CD4-positive, alpha-beta T cell treated with Interleukin-4 for 1 hour (primary cell): Measurements from ENCODE around the gene FXYD7.
"Not testable (repeated sequence)": the region's sequence is repeated elsewhere in the genome, so short reads cannot be mapped to it uniquely, and the experiment has no call there.

ENCODE experiments used
- DNase-seq, 2 donors: peaks; one replicate each; pipeline ENCODE4 v3.0.0-alpha.2; 2020 to 2022

Gene FXYD7

DNA sequence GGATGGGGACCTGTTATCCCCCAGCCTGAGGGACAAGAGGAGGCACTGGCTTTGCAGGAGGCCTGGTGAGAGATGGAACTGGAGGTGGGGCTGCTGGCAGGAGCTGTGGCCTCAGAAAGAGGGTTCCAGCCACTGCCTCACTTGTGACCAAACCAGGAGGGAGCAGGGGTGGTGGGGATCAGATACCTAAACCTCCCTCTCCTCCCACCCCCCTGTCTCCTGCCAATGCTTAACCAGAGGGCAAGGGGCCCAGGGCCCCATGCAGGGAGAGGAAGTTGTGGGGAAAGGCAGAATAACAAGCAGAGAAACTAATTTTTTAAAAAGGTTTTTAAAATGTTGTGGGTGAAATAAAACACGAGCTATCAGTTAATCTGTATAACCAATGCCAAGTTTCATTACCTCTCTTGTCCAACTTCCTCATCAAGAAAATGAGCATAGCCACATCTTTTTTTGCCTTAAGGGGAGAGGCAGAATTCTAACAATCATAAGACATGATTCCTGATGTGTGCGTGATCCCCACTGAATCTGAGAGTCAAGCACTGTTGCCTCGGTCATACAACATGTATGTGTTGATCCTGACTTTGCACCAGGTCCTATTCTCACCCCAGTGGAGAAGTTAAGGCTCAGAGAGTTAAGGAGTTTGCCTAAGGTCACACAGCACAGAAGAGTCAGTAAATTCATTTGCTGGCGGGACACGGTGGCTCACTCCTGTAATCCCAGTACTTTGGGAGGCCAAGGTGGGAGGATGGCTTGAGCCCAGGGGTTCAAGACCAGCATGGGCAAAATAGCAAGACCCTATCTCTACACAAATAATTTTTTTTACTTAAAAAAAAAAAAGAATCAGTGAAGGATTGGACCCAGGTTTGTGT is 24.4 kb downstream of the FXYD7 start:
- no peak for DNase-seq

DNA sequence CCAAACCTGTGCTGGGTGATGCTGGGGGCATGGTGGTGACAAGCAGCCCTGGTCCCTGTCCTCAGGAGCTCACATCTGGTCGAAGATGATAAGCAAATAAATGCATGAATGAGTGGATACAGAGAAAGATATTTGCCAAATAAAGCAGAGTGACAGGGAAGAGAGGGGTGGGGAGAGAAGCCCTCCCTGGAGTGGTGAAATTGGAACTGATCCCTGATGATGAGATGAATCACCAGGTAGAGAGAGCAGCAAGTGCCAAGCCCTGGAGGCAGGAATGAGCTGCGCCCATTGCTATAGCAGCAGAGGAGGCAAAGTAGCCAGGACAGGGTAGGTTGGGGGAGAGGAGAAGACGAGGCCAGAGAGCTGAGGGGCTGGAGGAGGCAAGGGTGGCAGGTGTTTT is 25.1 kb downstream of the FXYD7 start:
- no peak for DNase-seq

DNA sequence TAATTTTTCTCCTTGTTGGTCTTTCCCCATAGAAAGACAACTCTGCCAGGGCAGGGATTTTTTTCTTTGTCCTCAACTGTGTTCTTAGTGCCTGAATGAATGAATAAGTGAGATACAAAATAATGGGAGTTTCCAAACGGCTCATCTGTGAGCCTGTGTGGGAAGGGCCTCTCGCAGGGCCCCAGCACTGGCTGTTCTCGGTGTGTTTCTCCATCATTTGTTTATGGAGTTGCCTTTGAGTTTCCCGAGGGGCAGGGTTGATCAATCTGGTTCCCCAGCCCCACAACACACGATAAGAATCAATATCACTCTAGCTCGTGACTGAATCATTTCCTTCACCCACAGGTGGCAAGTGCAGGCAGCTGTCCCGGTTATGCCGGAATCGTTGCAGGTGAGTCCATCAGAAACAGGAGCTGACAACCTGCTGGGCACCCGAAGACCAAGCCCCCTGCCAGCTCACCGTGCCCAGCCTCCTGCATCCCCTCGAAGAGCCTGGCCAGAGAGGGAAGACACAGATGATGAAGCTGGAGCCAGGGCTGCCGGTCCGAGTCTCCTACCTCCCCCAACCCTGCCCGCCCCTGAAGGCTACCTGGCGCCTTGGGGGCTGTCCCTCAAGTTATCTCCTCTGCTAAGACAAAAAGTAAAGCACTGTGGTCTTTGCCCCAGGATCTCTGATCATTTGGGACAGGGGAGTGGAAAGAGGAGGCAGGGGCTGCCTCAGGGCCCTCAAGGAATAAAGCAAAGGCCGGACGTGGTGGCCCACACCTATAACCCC is 26.4 kb downstream of the FXYD7 start:
- no peak for DNase-seq

DNA sequence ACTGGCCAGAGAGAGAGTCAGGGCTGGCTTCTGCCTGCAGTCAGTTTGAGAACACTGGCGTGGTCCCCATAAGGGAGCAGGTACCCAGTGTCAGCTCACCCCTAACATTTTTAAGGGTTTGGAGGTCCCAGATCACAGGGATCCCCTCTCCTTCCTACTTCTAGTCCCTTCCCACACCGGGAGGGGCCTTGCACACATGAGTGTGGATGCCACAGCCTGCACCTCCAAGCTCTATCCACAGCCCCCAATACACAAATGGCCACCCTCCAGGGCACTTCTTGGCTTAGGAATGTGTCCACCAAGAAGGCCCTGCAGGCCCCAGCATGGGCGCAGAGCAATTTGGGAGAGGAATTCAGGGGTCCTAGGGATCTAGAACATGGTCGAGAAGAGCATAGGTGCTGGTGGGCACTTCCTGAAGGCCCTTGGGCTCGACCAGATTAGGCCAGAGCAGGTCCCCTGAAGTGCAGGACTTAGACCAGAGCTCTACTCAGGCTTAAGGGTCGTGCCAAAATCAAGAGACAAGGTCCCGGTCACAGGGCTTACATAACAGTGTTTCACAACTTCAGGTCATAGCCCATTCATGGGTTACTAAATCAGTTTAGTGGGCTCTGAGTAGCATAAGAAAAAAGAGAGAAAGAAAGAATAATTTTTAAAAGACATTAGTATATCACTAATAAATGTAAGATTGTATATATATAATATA is 27.5 kb downstream of the FXYD7 start:
- DNase-seq = no peak

DNA sequence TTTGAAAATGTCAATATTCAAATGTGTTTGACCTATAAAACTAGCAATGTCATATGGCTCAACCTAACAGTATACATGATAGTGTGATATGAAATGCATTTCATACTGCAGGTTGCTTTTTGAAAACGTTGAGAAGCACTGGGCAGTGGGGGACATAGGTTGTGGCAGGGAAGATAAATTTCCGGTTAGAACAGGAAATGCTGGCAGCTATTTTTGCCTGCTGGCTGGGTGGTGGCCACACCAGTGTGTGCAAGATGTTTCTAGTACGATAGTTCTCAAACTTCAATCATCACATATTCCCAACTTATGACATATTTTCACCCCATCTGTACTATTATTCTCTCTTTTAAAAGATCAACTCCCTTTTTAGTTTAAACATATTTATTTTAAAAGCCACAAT is 28.7 kb downstream of the FXYD7 start:
- peak in 1 of 2 donors; percentile 18 for DNase-seq

DNA sequence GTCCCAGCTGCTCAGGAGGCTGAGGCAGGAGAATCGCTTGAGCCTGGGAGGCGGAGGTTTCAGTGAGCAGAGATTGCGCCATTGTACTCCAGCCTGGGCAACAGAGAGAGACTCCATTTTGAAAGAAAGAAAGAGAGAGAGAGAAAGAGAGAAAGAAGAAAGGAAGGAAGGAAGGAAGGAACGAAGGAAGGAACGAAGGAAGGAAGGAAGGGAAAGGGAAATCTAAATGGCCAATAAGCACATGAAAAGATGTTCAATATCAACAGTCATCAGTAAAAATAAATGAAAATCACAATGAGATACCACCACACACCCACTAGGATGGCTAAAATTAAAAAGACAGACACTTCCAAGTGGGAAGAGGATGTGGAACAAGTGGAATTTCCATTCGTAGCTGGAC is 31.2 kb downstream of the FXYD7 start:
- DNase-seq = no peak

DNA sequence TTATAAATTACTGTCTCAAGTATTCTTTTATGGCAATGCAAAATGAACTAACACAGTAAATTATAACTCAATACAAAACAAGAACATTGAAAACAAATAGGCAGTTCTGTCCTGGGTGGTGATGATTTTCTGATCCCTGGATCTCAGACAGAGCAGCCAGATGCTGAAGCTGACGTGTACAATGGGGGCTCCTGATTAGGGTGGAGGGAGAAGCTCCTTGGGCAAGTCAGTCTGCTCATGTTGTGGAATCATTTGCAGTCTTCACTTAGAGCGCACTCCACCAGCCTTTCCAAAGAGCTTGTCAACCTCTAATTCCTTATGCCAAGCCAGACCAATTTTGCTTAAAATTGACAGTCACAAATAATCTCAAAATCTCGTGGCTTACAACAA is 33.1 kb downstream of the FXYD7 start:
- no peak for DNase-seq

DNA sequence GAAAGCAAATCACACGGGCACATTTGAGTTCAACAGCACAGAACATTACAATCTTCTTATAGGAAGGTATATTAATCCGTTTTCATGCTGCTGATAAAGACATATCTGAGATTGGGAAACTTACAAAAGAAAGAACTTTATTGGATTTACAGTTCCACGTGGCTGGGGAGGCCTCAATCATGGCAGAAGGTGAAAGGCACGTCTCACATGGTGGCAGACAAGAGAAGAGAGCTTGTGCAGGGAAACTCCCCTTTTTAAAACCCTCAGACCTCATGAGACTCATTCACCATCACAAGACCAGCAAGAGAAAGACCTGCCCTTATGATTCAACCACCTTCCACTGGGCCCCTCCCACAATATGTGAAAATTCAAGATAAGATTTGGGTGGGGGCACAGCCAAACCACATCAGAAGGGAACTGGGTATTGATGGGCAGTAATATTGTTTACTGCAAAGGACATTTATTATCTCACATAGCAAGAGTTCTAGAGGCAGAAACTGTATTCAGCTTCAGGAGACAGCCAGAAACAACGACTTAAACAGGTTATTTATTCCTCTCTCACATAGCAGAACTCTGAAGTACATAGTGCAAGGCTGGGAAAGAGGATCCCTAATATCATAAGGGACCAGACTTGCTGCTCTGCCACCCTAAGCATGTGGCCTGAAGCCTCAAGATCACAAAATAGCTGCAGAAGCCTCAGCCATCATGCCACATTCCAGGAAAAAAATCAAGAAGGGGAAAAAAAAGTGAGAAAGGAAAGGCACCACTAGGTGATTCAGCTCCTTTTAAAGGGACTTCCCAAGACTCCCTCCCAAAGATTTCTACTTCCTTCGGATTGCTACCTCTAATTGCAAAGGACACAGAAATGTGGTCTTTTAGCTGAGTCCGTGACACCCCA is 34.6 kb downstream of the FXYD7 start:
- no peak for DNase-seq

DNA sequence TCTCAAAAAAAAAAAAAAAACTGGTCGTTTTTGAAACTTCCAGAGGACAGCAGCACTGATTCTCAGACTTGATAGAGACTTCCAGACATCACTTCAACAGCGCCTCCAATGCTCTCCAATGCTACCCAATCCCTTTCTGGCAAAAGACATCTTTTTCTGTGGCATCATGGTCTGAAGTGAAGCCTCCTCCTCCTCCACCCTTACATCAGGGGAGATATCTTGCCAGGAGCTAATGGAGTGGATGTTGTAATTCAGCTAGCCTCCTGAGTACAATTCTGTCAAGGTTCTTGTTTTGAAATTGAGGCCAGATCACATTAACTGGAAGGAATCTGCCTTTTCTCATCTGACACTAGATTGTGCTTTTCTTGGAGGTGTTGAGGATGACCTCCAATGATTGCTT is 35.6 kb downstream of the FXYD7 start:
- DNase-seq = no peak

DNA sequence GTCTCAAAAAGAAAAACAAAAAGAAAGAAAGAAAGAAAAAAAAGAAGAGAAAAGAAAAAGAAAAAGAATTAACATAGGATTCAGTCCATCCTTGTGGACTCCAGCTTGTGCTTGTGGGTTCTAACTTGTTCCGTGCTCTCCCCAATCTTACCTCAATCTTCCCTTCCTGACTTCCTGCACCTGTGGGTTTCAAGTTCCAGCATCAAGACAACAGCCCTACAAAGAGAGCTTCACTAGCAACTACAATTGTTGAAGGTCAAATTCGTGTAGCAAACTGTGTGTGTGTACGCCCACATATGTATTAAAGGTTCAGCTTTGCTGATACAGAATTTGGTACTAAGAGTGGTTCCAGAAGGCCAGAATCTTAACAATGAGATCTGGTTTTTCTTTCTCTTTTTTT is 36.8 kb downstream of the FXYD7 start:
- DNase-seq = no peak

DNA sequence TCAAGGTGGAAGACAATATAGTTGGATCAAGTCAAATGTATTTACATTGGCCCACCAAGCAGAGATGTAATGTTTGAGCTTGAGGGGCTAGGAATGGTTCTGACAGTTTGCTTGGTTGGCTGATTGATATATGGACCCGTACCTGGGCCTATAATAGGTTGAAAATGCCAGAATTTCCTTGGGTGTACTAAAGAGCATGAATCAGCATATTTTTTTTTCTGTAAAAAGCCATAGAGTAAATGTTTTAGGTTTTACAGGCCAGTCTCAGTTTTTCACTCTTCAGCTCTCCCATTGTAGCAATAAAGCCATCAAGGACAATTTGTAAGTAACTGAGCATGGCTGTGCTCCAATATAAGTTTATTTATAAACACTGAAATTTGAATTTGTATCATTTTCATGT is 38.3 kb downstream of the FXYD7 start:
- no peak for DNase-seq

DNA sequence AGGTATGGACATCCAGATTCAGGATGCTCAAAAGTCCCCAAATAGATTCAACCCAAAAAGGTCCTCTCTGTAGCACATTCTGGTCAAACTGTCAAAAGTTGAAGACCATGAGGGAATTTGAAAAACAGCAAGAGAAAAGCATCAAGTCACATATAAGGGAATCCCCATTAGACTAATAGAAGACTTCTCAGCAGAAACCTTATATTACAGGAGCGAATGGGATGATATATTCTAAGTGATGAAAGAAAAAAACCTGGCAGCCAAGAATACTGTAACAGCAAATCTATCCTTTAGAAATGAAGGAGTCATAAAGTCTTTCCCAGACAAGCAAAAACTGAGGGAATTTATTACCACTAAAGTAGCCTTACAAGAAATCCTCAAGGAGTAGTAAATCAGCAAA is 41.2 kb downstream of the FXYD7 start:
- no peak for DNase-seq

DNA sequence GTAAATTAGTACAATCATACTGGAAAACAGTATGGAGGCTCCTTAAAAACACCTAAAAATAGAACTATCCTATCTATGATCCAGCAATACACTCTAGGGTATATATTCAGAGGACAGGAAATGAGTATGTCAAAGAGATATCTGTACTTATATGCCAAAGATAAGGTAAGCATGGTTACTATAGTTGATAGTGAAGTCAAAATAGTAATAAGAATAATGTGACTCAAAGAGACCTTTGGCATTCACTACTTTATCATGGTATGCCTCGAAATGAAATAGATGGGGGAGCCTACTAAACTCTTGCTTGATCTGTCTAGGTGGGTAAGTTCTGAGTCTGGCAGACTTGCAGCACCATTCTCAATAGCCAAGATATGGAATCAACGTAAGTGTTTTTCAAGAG is 41.8 kb downstream of the FXYD7 start:
- DNase-seq = no peak

DNA sequence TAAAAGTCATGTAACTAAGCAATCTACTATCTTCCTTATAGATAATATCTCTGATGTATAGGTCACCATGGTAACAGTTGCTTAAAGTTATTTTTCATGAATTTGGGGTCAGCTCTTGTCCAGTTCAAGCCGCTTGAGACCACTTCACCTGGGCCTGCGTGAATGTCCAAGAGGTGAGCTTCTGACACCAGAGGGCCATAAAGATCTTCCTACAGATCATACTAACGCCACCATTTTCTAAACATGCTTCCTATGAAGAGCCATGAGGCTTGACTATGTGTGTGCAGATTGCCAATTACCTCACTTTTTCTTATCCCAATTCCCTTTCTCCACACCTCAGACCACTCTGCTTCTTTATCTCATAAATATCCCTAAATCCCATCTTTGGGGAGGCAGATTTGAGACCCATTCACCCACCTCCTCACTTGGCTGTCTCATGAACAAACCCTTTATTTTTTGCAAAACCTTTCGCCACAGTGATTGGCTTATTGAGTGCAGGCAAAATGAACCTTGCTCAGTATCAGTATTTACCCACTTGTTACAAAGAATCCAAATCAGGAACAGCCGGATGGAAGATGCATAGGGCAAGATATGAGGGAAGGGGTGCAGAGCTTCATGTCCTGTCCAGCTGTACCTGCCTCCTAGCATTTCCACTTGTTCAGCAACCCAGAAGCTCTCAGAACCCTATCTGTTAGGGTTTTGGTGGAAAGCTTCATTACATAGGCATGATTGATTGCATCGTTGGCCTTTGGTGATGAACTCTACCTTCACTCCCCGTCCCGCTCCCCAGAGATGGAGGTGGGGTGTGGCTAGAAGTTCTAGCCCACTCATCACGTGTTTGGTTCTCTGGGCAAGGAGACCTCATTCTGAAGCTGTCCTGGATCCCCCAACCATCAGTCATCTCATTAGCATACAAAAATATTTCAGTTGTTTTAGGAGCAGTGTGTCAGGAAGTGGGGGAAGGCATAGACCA is 51.2 kb downstream of the FXYD7 start:
- no peak for DNase-seq

DNA sequence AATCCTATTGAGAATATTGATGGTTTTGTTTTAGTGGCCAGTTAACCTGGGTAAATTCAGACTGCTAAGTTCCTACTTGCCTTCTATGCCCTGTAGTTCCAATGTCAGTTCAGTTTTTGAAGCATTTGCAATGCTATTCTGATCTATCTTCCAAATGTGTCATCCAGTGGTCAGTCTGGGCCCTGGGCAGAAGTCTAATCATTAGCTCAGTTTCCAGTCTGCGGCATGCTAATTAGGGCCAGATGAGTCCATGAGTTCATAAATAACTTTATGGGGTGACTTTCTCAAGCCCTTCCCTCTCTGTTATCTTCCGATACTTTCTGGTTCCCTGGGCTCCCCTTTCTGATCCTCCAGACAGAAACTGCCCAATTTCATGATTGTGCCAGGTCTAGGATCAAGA is 52.8 kb downstream of the FXYD7 start:
- DNase-seq = no peak

DNA sequence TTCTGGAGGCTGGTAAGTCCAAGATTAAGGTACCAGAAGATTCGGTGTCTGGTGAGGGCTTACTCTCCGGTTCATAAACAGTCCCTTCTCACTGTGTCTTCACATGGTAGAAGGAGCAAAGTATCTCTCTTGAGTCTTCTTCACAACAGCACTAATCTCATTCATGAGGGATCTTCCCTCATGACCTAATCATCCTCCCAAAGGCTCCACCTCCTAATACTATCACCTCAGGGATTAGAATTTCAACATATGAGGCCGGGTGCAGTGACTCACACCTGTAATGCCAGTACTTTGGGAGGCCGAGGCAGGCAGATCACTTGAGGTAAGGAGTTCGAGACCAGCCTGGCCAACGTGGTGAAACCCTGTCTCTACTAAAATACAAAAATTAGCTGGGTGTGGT is 53.8 kb downstream of the FXYD7 start:
- not testable (repeated sequence) for DNase-seq

DNA sequence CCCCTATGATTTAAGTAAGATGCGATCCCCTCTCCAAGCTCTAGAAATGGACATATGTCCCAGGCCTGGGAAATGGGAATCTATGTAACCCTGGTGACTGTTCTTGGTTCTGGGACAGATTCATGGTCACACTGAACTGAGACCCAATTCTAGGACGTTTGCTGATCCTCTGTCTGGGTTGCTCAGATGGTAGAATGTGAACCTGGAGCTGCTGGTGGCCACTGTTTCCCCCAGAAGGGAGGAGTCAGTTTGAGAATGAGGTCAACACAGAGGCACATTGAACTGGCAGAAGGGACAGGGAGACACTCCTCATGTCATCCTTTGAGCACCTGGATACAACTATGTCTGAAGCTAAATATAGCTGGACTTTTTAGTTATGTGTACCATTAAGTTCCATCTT is 56.4 kb downstream of the FXYD7 start:
- DNase-seq = no peak

DNA sequence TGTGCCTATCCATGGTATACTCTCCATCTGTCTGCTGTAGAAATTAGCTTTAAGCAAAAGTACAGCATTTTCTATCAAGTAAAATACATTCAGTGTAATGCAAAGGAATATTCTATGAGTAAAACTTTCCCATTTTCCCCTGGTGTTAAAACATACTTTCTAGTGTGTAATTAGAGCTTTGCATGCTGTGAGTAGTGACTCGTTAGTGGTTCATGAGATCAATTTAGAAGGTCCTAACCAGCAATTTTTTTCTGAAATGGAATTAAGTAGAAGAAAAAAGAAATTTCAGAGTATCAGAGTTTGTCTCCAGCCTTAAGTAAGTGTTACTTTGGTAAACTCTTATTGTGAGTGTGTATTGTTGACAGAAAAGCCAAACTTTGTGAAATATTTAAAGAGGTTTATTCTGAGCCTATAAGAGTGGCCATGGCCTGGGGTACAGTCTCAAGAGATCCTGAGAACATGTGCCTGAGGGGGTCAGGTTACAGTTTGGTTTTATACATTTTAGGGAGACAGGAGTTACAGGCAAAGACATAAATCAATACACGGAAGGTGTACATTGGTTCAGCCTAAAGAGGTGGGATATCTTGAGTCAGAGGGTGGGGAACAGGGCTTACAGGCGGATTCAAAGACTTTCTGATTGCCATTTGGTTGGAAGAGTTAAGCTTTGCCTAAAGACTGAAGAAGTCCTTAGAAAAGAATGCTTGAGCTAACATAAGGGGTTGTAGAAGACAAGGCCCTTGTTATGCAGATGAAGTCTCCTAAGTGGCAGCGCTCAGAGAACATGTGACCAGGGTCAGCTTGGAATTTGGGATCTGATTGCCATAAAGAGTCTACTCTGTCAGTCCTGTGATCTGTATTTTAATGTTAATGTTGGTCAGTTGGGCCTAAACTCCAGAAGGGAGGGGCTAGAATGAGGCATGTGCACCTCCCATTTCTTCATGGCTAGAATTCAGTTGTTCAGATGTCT is 60.0 kb downstream of the FXYD7 start:
- DNase-seq = no peak
